Liver (tissue), 9 donors: ENCODE measurements around the gene BFAR. TPM values are rescaled to one million over a fixed set of nuclear protein-coding genes. Genes with fewer than 3 reads are reported as not detected.

Experiments
- DNase-seq: peaks from one replicate; pipeline ENCODE4 v3.0.0-alpha.2; 2017; ENCODE audit warnings: low spot score
- H3K27ac ChIP-seq, 2 donors: one replicate each; pipeline ENCODE4 v1.7.0; 2013; ENCODE audit warnings: inconsistent platforms in 2 of 2, low read length in 2 of 2, control low read depth in 1 of 2, low read depth in 1 of 2, mild to moderate bottlenecking in 1 of 2
- H3K27me3 ChIP-seq, 4 donors: one replicate each; pipeline versions ENCODE4 v1.6.1 to v1.7.0; 2013; ENCODE audit warnings: low read length in 3 of 4, inconsistent platforms in 1 of 4, mild to moderate bottlenecking in 1 of 4, moderate library complexity in 1 of 4; ENCODE audit not compliant: control insufficient read depth in 4 of 4, insufficient read depth in 4 of 4
- H3K36me3 ChIP-seq, 4 donors: one replicate each; pipeline versions ENCODE4 v1.6.1 to v1.7.0; 2013; ENCODE audit warnings: low read length in 3 of 4, mild to moderate bottlenecking in 3 of 4, low read depth in 1 of 4, moderate library complexity in 1 of 4; ENCODE audit not compliant: control insufficient read depth in 4 of 4, insufficient read depth in 3 of 4
- H3K4me1 ChIP-seq, 4 donors: one replicate each; pipeline versions ENCODE4 v1.6.1 to v1.7.0; 2013; ENCODE audit warnings: low read length in 3 of 4, mild to moderate bottlenecking in 3 of 4, moderate library complexity in 1 of 4; ENCODE audit not compliant: control insufficient read depth in 4 of 4, insufficient read depth in 4 of 4
- H3K4me3 ChIP-seq, 3 donors: one replicate each; pipeline versions ENCODE4 v1.6.1 to v1.7.0; 2013; ENCODE audit warnings: low read length in 3 of 3, control low read depth in 1 of 3, low read depth in 1 of 3, mild to moderate bottlenecking in 1 of 3
- H3K9ac ChIP-seq, 2 donors: one replicate each; pipeline ENCODE4 v1.7.0; 2013; ENCODE audit warnings: low read length in 2 of 2, mild to moderate bottlenecking in 2 of 2, moderate library complexity in 2 of 2, control low read depth in 1 of 2, low read depth in 1 of 2
- H3K9me3 ChIP-seq, 4 donors: one replicate each; pipeline versions ENCODE4 v1.6.1 to v1.7.0; 2013; ENCODE audit warnings: low read length in 3 of 4; ENCODE audit not compliant: control insufficient read depth in 4 of 4
- EGR1 ChIP-seq, 2 donors: IDR thresholded peaks; 2 replicates each; pipeline ENCODE4 v1.6.1; 2016 to 2018; ENCODE audit warnings: antibody characterized with exemption in 2 of 2, low read depth in 2 of 2
- FOXA1 ChIP-seq: IDR thresholded peaks from 2 replicates; pipeline ENCODE4 v1.6.1; 2016; ENCODE audit warnings: antibody characterized with exemption
- FOXA2 ChIP-seq: IDR thresholded peaks from 2 replicates; pipeline ENCODE4 v1.6.1; 2016; ENCODE audit warnings: antibody characterized with exemption
- GABPA ChIP-seq, 2 donors: IDR thresholded peaks in 1 of 2; conservative IDR thresholded peaks in 1 of 2; 2 replicates each; pipeline ENCODE4 v1.6.1; 2016; ENCODE audit warnings: antibody characterized with exemption in 2 of 2, mild to moderate bottlenecking in 1 of 2, moderate library complexity in 1 of 2
- HNF4A ChIP-seq, 2 donors: conservative IDR thresholded peaks; 2 replicates each; pipeline ENCODE4 v1.6.1; 2016; ENCODE audit warnings: antibody characterized with exemption in 2 of 2, mild to moderate bottlenecking in 2 of 2
- HNF4G ChIP-seq: IDR thresholded peaks from 2 replicates; pipeline ENCODE4 v1.6.1; 2016; ENCODE audit warnings: antibody characterized with exemption
- JUND ChIP-seq, 2 donors: IDR thresholded peaks; 2 replicates each; pipeline ENCODE4 v1.6.1; 2016; ENCODE audit warnings: antibody characterized with exemption in 2 of 2
- NR2F2 ChIP-seq: IDR thresholded peaks from 2 replicates; pipeline ENCODE4 v1.6.1; 2016; ENCODE audit warnings: antibody characterized with exemption
- RAD21 ChIP-seq, 2 donors: IDR thresholded peaks; 2 replicates each; pipeline ENCODE4 v1.6.1; 2016; ENCODE audit warnings: antibody characterized with exemption in 2 of 2, mild to moderate bottlenecking in 2 of 2
- RXRA ChIP-seq, 2 donors: IDR thresholded peaks; 2 replicates each; pipeline ENCODE4 v1.6.1; 2017 to 2018; ENCODE audit warnings: antibody characterized with exemption in 2 of 2, mild to moderate bottlenecking in 1 of 2
- SP1 ChIP-seq: IDR thresholded peaks from 2 replicates; pipeline ENCODE4 v1.6.1; 2018; ENCODE audit warnings: antibody characterized with exemption, mild to moderate bottlenecking
- TAF1 ChIP-seq: conservative IDR thresholded peaks from 2 replicates; pipeline ENCODE4 v1.6.1; 2016; ENCODE audit warnings: antibody characterized with exemption, mild to moderate bottlenecking
- YY1 ChIP-seq: IDR thresholded peaks from 2 replicates; pipeline ENCODE4 v1.6.1; 2016; ENCODE audit warnings: antibody characterized with exemption, mild to moderate bottlenecking
- ZBTB33 ChIP-seq: IDR thresholded peaks from 2 replicates; pipeline ENCODE4 v1.6.1; 2016; ENCODE audit warnings: antibody characterized with exemption
- WGBS: extraction: QIAGEN DNeasy Blood & Tissue Kit; methylation state at CpG from one replicate; pipeline ENCODE4 v1.1.7; 2013; 5-methylcytosine and 5-hydroxymethylcytosine counted together
- polyA plus RNA-seq, 2 donors: library from polyadenylated mRNA; stranded (reverse) in 1 of 2; unstranded in 1 of 2; fragments of 200-250 nt in 1 of 2; fragments of >200 nt in 1 of 2; fragmentation: Nextera tagmentation in 1 of 2; extraction: Ambion mirVana in 1 of 2; gene quantifications; one replicate each; pipeline versions ENCODE4 v1.2.1 to v1.2.3, GENCODE V29; 2013 to 2015
- total RNA-seq, 2 donors: library from RNA; depleted of rRNA; stranded (reverse); fragments of >200 nt; gene quantifications; one replicate each; pipeline ENCODE4 v1.2.3, GENCODE V29; 2014
- TF ChIP-seq, protein P1 (sequence below): IDR thresholded peaks from 2 replicates; pipeline ENCODE4 v1.6.1; 2016; ENCODE audit warnings: antibody characterized with exemption
- TF ChIP-seq, protein P2 (sequence below): fragments of 150-350 bp; IDR thresholded peaks from 2 replicates; pipeline ENCODE4 v1.5.1; 2017; ENCODE audit warnings: improper control_type of control experiment, low read depth, low read length; ENCODE audit not compliant: missing input control
- TF ChIP-seq, protein P3 (sequence below): IDR thresholded peaks from 2 replicates; pipeline ENCODE4 v1.6.1; 2016; ENCODE audit warnings: antibody characterized with exemption
- TF ChIP-seq, protein P4 (sequence below): IDR thresholded peaks from 2 replicates; pipeline ENCODE4 v1.6.1; 2016; ENCODE audit warnings: antibody characterized with exemption, mild to moderate bottlenecking
- donor health status: healthy.
- donor health status: healthy.
- donor health status: healthy.
- donor health status: healthy.
- donor health status: healthy.

BFAR gene
- total and polyA plus RNA-seq, 4 donors: 13.3 to 24.7 (median 20.3) TPM

- Histone ChIP-seq H3K27me3 (no peaks in the 10 kb centered on the region), H3K4me3 (no peak overlapping the region), H3K27ac (no peak overlapping the region), H3K4me1 (no peaks in the 10 kb centered on the region), H3K9ac (no peak overlapping the region), H3K9me3 (no peaks in the 10 kb centered on the region), H3K36me3 (peaks cover 6 to 51% (median 38%) of the 10 kb centered on the region in 4 donors)
- 97% methylated on average over 3 of the region's 3 CpGs for WGBS
- TF ChIP-seq TAF1: no peak
- TF ChIP-seq YY1: no peak
- TF ChIP-seq, protein P1, sequence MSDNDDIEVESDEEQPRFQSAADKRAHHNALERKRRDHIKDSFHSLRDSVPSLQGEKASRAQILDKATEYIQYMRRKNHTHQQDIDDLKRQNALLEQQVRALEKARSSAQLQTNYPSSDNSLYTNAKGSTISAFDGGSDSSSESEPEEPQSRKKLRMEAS: no peak
- TF ChIP-seq GABPA (IDR thresholded peaks at IDR 0.05 in 1 of 2, conservative IDR thresholded peaks at IDR 0.05 in 1 of 2): no peak
- TF ChIP-seq FOXA2: no peak
- TF ChIP-seq, protein P2, sequence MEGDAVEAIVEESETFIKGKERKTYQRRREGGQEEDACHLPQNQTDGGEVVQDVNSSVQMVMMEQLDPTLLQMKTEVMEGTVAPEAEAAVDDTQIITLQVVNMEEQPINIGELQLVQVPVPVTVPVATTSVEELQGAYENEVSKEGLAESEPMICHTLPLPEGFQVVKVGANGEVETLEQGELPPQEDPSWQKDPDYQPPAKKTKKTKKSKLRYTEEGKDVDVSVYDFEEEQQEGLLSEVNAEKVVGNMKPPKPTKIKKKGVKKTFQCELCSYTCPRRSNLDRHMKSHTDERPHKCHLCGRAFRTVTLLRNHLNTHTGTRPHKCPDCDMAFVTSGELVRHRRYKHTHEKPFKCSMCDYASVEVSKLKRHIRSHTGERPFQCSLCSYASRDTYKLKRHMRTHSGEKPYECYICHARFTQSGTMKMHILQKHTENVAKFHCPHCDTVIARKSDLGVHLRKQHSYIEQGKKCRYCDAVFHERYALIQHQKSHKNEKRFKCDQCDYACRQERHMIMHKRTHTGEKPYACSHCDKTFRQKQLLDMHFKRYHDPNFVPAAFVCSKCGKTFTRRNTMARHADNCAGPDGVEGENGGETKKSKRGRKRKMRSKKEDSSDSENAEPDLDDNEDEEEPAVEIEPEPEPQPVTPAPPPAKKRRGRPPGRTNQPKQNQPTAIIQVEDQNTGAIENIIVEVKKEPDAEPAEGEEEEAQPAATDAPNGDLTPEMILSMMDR: no peak
- TF ChIP-seq HNF4A (conservative IDR thresholded peaks at IDR 0.05): no peak
- TF ChIP-seq HNF4G: no peak
- TF ChIP-seq NR2F2: no peak
- no peak for TF ChIP-seq SP1
- TF ChIP-seq, protein P3, sequence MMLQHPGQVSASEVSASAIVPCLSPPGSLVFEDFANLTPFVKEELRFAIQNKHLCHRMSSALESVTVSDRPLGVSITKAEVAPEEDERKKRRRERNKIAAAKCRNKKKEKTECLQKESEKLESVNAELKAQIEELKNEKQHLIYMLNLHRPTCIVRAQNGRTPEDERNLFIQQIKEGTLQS: no peak
- no peak for TF ChIP-seq ZBTB33
- TF ChIP-seq, protein P4, sequence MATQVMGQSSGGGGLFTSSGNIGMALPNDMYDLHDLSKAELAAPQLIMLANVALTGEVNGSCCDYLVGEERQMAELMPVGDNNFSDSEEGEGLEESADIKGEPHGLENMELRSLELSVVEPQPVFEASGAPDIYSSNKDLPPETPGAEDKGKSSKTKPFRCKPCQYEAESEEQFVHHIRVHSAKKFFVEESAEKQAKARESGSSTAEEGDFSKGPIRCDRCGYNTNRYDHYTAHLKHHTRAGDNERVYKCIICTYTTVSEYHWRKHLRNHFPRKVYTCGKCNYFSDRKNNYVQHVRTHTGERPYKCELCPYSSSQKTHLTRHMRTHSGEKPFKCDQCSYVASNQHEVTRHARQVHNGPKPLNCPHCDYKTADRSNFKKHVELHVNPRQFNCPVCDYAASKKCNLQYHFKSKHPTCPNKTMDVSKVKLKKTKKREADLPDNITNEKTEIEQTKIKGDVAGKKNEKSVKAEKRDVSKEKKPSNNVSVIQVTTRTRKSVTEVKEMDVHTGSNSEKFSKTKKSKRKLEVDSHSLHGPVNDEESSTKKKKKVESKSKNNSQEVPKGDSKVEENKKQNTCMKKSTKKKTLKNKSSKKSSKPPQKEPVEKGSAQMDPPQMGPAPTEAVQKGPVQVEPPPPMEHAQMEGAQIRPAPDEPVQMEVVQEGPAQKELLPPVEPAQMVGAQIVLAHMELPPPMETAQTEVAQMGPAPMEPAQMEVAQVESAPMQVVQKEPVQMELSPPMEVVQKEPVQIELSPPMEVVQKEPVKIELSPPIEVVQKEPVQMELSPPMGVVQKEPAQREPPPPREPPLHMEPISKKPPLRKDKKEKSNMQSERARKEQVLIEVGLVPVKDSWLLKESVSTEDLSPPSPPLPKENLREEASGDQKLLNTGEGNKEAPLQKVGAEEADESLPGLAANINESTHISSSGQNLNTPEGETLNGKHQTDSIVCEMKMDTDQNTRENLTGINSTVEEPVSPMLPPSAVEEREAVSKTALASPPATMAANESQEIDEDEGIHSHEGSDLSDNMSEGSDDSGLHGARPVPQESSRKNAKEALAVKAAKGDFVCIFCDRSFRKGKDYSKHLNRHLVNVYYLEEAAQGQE: no peak
- TF ChIP-seq EGR1 (IDR thresholded peaks at IDR 0.05; ENCODE audit: low read depth in 2 of 2): no peak
- no peak for TF ChIP-seq RXRA (IDR thresholded peaks at IDR 0.05)
- no peak for TF ChIP-seq FOXA1
- no peak for TF ChIP-seq RAD21 (IDR thresholded peaks at IDR 0.05)
- no peak for TF ChIP-seq JUND (IDR thresholded peaks at IDR 0.05)
- DNase-seq: no peak
These were observed 47.5 kb upstream of the BFAR start for GRCh38 chr16:14585287-14585686.
